OCI-LY3 (cell line): Measurements from ENCODE around the gene PRM1.

Experiments used
- H2AFZ ChIP-seq: fragments of 200-600, 300-600 bp; shearing (Covaris generic); 2 replicates; pipeline ENCODE4 v1.6.0; 2014; ENCODE audit warnings: antibody characterized with exemption, low read depth, low read length
- H3K27ac ChIP-seq: fragments of 200-600, 300-600 bp; sonication (generic); 2 replicates; pipeline ENCODE4 v1.5.1; 2014; ENCODE audit warnings: mild to moderate bottlenecking, low read length, moderate library complexity, mixed read lengths
- H3K27me3 ChIP-seq: fragments of 200-600, 300-600 bp; sonication (generic); 2 replicates; pipeline ENCODE4 v1.6.1; 2014; ENCODE audit warnings: low read depth, low read length, mixed read lengths
- H3K36me3 ChIP-seq: fragments of 200-600, 300-600 bp; sonication (generic); replicated peaks from 2 replicates; pipeline ENCODE3; 2014; ENCODE audit warnings: low read depth, low read length, mixed read lengths
- H3K4me1 ChIP-seq: fragments of 300-600, 200-600 bp; sonication (generic); 2 replicates; pipeline ENCODE4 v1.6.1; 2014; ENCODE audit warnings: low read length, mixed read lengths
- H3K4me2 ChIP-seq: fragments of 200-600, 300-600 bp; sonication (generic); 2 replicates; pipeline ENCODE4 v1.6.1; 2014; ENCODE audit warnings: low read length, mixed read lengths
- H3K4me3 ChIP-seq: fragments of 300-600, 200-600 bp; sonication (generic); 2 replicates; pipeline ENCODE4 v1.5.1; 2014; ENCODE audit warnings: antibody characterized with exemption, mild to moderate bottlenecking, low read length, moderate library complexity
- H3K79me2 ChIP-seq: fragments of 300-600, 200-600 bp; shearing (Covaris generic); 2 replicates; pipeline ENCODE4 v1.6.1; 2014; ENCODE audit warnings: mild to moderate bottlenecking, low read length, mixed read lengths
- H3K9ac ChIP-seq: fragments of 300-600, 200-600 bp; shearing (Covaris generic); 2 replicates; pipeline ENCODE4 v1.6.0; 2014; ENCODE audit warnings: mild to moderate bottlenecking, low read length, moderate library complexity
- H3K9me3 ChIP-seq: fragments of 200-600, 300-600 bp; shearing (Covaris generic); 2 replicates; pipeline ENCODE4 v1.6.1; 2014; ENCODE audit warnings: low read length, mixed read lengths; ENCODE audit not compliant: insufficient read depth
- H4K20me1 ChIP-seq: fragments of 200-600, 300-600 bp; sonication (generic); 2 replicates; pipeline ENCODE4 v1.6.1; 2016; ENCODE audit warnings: low read length, mixed read lengths; ENCODE audit not compliant: insufficient read depth
- CTCF ChIP-seq: fragments of 200-600, 300-600 bp; sonication (generic); IDR thresholded peaks from 2 replicates; pipeline ENCODE4 v1.5.1; 2014; ENCODE audit warnings: antibody characterized with exemption, low read length, low read depth
- EZH2phosphoT487 ChIP-seq: fragments of 200-600 bp; shearing (Covaris generic); IDR thresholded peaks from 2 replicates; pipeline ENCODE4 v1.6.1; 2018; ENCODE audit warnings: antibody characterized with exemption, mixed run types, low read depth

PRM1 gene

GRCh38 chr16:11255737-11256660 is 25.1 kb downstream of the PRM1 start, which contains the start of gene SOCS1:
Gene SOCS1 (minus strand): TSS chr16:11256204. CDS start chr16:11255478, 726 bp downstream.
- Histone ChIP-seq H3K9ac (peak within 1 kb of the TSS; percentile 94), H3K4me2 (peak within 1 kb of the TSS; percentile 100), H3K27ac (peak within 1 kb of the TSS; percentile 76), H3K9me3 (no peaks in the 10 kb centered on the region), H3K4me1 (peaks cover 45% of the 10 kb centered on the region), H2AFZ (0 out of 2 replicates have a peak within 1 kb of the TSS, but pooled peaks have one; percentile 75), H3K4me3 (peak within 1 kb of the TSS; percentile 97), H3K79me2 (peaks cover 28% of the 10 kb centered on the region), H3K27me3 (peaks cover 12% of the 10 kb centered on the region; the same call in 1 of the 2 replicates), H3K36me3 (peaks cover 39% of the 10 kb centered on the region), H4K20me1 (peaks cover 42% of the 10 kb centered on the region)
- TF ChIP-seq EZH2phosphoT487 (no peak), CTCF (peak; percentile 65)

- H3K9me3 ChIP-seq: no peaks in the 10 kb centered on the region
- peak overlapping the region; percentile 87 for H3K9ac ChIP-seq
- no peak overlapping the region for H2AFZ ChIP-seq
- peaks cover 28% of the 10 kb centered on the region for H3K79me2 ChIP-seq
- peak overlapping the region; percentile 95 for H3K4me2 ChIP-seq
- H3K27me3 ChIP-seq: peaks cover 7% of the 10 kb centered on the region; the same call in 1 of the 2 replicates
- no peak for TF ChIP-seq EZH2phosphoT487
- no peak for TF ChIP-seq CTCF
- H3K4me1 ChIP-seq: peaks cover 45% of the 10 kb centered on the region
- peaks cover 39% of the 10 kb centered on the region for H3K36me3 ChIP-seq
- peak overlapping the region; percentile 66; the same call in 1 of the 2 replicates for H3K27ac ChIP-seq
- H3K4me3 ChIP-seq: peak overlapping the region; percentile 97
- H4K20me1 ChIP-seq: peaks cover 42% of the 10 kb centered on the region
Measured at GRCh38 chr16:11254913-11255736, 26.0 kb downstream of the PRM1 start.

GRCh38 chr16:11253995-11254912 is 26.9 kb downstream of the PRM1 start:
- H3K4me2 ChIP-seq: peak overlapping the region; percentile 95
- H4K20me1 ChIP-seq: peaks cover 42% of the 10 kb centered on the region
- H3K79me2 ChIP-seq: peaks cover 28% of the 10 kb centered on the region
- H3K36me3 ChIP-seq: peaks cover 39% of the 10 kb centered on the region
- no peaks in the 10 kb centered on the region for H3K9me3 ChIP-seq
- no peak for TF ChIP-seq CTCF
- TF ChIP-seq EZH2phosphoT487: no peak
- H2AFZ ChIP-seq: no peak overlapping the region
- peak overlapping the region; percentile 87 for H3K9ac ChIP-seq
- H3K4me1 ChIP-seq: peaks cover 44% of the 10 kb centered on the region
- H3K27me3 ChIP-seq: peaks cover 4% of the 10 kb centered on the region; the same call in 1 of the 2 replicates
- peak overlapping the region; percentile 6; the same call in 1 of the 2 replicates for H3K27ac ChIP-seq
- peak overlapping the region; percentile 97 for H3K4me3 ChIP-seq
